K562 (cell line): ENCODE results near the gene RSPH9. TPM values are rescaled to one million over a fixed set of nuclear protein-coding genes. Genes with fewer than 3 reads are reported as not detected.
A peak's percentile ranks its signal among the peaks of the same experiment; 100 is the strongest.

Experiments used
- CBX3 ChIP-seq, 2 experiments: IDR thresholded peaks; 1 replicate in 1 of 2; 2 replicates in 1 of 2; pipeline ENCODE4 v1.6.1; 2012; ENCODE audit warnings: inconsistent platforms in 2 of 2, low read length in 2 of 2, borderline replicate concordance in 1 of 2, control low read depth in 1 of 2
- CXXC5 ChIP-seq: fragments of 250-450 bp; sonication (Bioruptor Pico); IDR thresholded peaks from 2 replicates; pipeline ENCODE4 v1.8.0; 2022; ENCODE audit warnings: inconsistent platforms, mild to moderate bottlenecking, moderate library complexity
- ETV6 ChIP-seq, 3 experiments: fragments of 150-350 bp in 1 of 3; sonication (generic) in 1 of 3; formaldehyde crosslinking in 1 of 3; IDR thresholded peaks; 2 replicates each; pipeline versions ENCODE4 v1.6.1 to v1.8.0; 2014 to 2022; ENCODE audit warnings: borderline replicate concordance in 2 of 3, low read depth in 2 of 3, antibody characterized with exemption in 1 of 3, low read length in 1 of 3, mild to moderate bottlenecking in 1 of 3, missing genetic modification reagents in 1 of 3
- FOXM1 ChIP-seq, 2 experiments: fragments of 450-650 bp in 1 of 2; sonication (generic) in 1 of 2; formaldehyde crosslinking in 1 of 2; IDR thresholded peaks; 2 replicates each; pipeline versions ENCODE4 v1.6.1 to v1.9.0; 2017 to 2022; ENCODE audit warnings: low read depth in 2 of 2, mild to moderate bottlenecking in 2 of 2, missing genetic modification reagents in 1 of 2, moderate library complexity in 1 of 2
- IRF9 ChIP-seq: fragments of 450-650 bp; IDR thresholded peaks from 2 replicates; pipeline ENCODE4 v1.6.1; 2016; ENCODE audit warnings: missing biosample characterization, missing genetic modification characterization
- MYNN ChIP-seq, 2 experiments: sonication (generic); formaldehyde crosslinking in 1 of 2; IDR thresholded peaks; 2 replicates each; pipeline versions ENCODE4 v1.5.0 to v1.6.1; 2016 to 2020; ENCODE audit warnings: antibody characterized with exemption in 1 of 2, missing genetic modification reagents in 1 of 2
- NCOR1 ChIP-seq: fragments of 450-650 bp; IDR thresholded peaks from 2 replicates; pipeline ENCODE4 v1.6.1; 2016; ENCODE audit warnings: mild to moderate bottlenecking, moderate library complexity
- PHB2 ChIP-seq: fragments of 450-650 bp; IDR thresholded peaks from 2 replicates; pipeline ENCODE4 v1.6.1; 2017; ENCODE audit warnings: low read depth
- POLR3G ChIP-seq: IDR thresholded peaks from 2 replicates; pipeline ENCODE4 v1.6.1; 2011; ENCODE audit not compliant: insufficient read length, insufficient replicate concordance; ENCODE audit errors: extremely low read depth
- SMARCE1 ChIP-seq: fragments of 450-650 bp; IDR thresholded peaks from 2 replicates; pipeline ENCODE4 v1.7.1; 2016; ENCODE audit warnings: mild to moderate bottlenecking
- SUPT5H ChIP-seq: fragments of 450-650 bp; IDR thresholded peaks from 2 replicates; pipeline ENCODE4 v1.6.1; 2016
- TAL1 ChIP-seq: fragments of 450-650 bp; IDR thresholded peaks from 2 replicates; pipeline ENCODE4 v1.6.1; 2016; ENCODE audit warnings: mild to moderate bottlenecking
- ZKSCAN8 ChIP-seq: fragments of 200-800 bp; sonication (Bioruptor generic); IDR thresholded peaks from 2 replicates; pipeline ENCODE4 v1.6.1; 2016; ENCODE audit warnings: missing genetic modification characterization, missing compliant biosample characterization
- ZNF398 ChIP-seq: fragments of 250-450 bp; sonication (Bioruptor Pico); IDR thresholded peaks from 2 replicates; pipeline ENCODE4 v1.8.0; 2021; ENCODE audit warnings: moderate library complexity, mild to moderate bottlenecking, inconsistent platforms
- polyA plus RNA-seq, 8 experiments: library from polyadenylated mRNA; depleted of rRNA in 4 of 8; stranded (reverse) in 5 of 8; unstranded in 3 of 8; fragments of >200 nt; fragmentation: Nextera tagmentation in 2 of 8; fragmentation: Illumina TruSeq in 1 of 8; extraction: Ambion mirVana in 2 of 8; extraction: Trizol in 1 of 8; gene quantifications; 2 replicates each; pipeline versions ENCODE4 v1.2.1 to v1.2.3, GENCODE V29; 2011 to 2014; ENCODE audit warnings: inconsistent platforms in 1 of 8, missing spikeins in 1 of 8
- total RNA-seq, 7 experiments: library from RNA; depleted of rRNA in 6 of 7; stranded (reverse); fragments of >200 nt in 6 of 7; fragmentation: Illumina TruSeq in 2 of 7; extraction: Trizol in 2 of 7; gene quantifications; 2 replicates each; pipeline versions ENCODE4 v1.2.1 to v1.2.3, GENCODE V29; 2011 to 2021; ENCODE audit warnings: low replicate concordance in 1 of 7
- TF ChIP-seq, protein P1 (sequence below): sonication (generic); formaldehyde crosslinking; IDR thresholded peaks from 2 replicates; pipeline ENCODE4 v1.8.1; 2023; ENCODE audit warnings: mild to moderate bottlenecking, missing genetic modification reagents
- TF ChIP-seq, protein P2 (sequence below): fragments of 150-350 bp; IDR thresholded peaks from 2 replicates; pipeline ENCODE4 v1.6.1; 2014; ENCODE audit warnings: low read depth, mild to moderate bottlenecking, low read length, borderline replicate concordance

RSPH9 gene
- total and polyA plus RNA-seq, 9 of the 15 experiments (the other 6 are each of a cell fraction or from before 2014, with no cell fraction given): 0.05 to 0.60 (median 0.39) TPM; not detected in 6

DNA sequence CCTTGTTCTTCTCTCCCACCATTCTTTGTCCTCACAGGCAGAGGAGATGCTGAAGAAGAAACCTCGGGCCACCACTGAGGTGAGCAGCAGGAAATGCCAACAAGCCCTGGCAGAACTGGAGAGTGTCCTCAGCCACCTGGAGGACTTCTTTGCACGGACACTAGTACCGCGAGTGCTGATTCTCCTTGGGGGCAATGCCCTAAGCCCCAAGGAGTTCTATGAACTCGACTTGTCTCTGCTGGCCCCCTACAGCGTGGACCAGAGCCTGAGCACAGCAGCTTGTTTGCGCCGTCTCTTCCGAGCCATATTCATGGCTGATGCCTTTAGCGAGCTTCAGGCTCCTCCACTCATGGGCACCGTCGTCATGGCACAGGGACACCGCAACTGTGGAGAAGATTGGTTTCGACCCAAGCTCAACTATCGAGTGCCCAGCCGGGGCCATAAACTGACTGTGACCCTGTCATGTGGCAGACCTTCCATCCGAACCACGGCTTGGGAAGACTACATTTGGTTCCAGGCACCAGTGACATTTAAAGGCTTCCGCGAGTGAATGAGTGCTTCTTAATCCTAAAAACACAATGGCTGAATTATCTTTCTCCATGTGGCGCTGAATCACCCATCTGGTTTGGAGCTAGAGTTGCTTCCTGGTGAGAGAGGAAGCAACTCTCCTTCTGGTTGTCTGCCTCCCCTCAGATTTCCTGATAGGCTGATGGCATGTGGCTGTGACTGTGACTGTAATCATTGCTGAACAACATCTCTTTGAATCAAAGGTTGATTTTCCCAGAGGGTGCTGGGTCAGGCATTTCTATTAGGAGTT, 4.6 kb upstream of the RSPH9 start (continued):
- TF ChIP-seq IRF9 (tag) (no peak), SMARCE1 (peak; percentile 61), ETV6 (IDR thresholded peaks at IDR 0.05; ENCODE audit: borderline replicate concordance in 1 of 2, low read depth in 2 of 2, low read length in 1 of 2) (peak in 1 of 2 experiments; percentile 90; a peak in 3 of 4 replicates), ETV6 (CRISPR knock-in tag; IDR thresholded peaks at IDR 0.05; ENCODE audit: borderline replicate concordance) (no peak), MYNN (IDR thresholded peaks at IDR 0.05) (peak; percentile 54; the same call in 1 of the 2 replicates), MYNN (CRISPR knock-in tag; IDR thresholded peaks at IDR 0.05) (no peak), NCOR1 (peak; percentile 79), ZKSCAN8 (CRISPR knock-in tag) (peak; percentile 57; the same call in 1 of the 2 replicates), POLR3G (no peak), CXXC5 (CRISPR knock-in tag) (0 out of 2 replicates have a peak, but pooled peaks have one; percentile 34), ZNF398 (CRISPR knock-in tag) (no peak), SUPT5H (peak; percentile 18; the same call in 1 of the 2 replicates), FOXM1 (IDR thresholded peaks at IDR 0.05; ENCODE audit: low read depth) (peak; percentile 47; the same call in 1 of the 2 replicates), FOXM1 (CRISPR knock-in tag; IDR thresholded peaks at IDR 0.05; ENCODE audit: low read depth) (no peak), PHB2 (no peak), TAL1 (peak; percentile 63), CBX3 (IDR thresholded peaks at IDR 0.05; ENCODE audit: borderline replicate concordance in 1 of 2, low read length in 2 of 2) (peak in 1 of 2 experiments; percentile 40; a peak in 1 of 3 replicates)
- TF ChIP-seq, protein P1, sequence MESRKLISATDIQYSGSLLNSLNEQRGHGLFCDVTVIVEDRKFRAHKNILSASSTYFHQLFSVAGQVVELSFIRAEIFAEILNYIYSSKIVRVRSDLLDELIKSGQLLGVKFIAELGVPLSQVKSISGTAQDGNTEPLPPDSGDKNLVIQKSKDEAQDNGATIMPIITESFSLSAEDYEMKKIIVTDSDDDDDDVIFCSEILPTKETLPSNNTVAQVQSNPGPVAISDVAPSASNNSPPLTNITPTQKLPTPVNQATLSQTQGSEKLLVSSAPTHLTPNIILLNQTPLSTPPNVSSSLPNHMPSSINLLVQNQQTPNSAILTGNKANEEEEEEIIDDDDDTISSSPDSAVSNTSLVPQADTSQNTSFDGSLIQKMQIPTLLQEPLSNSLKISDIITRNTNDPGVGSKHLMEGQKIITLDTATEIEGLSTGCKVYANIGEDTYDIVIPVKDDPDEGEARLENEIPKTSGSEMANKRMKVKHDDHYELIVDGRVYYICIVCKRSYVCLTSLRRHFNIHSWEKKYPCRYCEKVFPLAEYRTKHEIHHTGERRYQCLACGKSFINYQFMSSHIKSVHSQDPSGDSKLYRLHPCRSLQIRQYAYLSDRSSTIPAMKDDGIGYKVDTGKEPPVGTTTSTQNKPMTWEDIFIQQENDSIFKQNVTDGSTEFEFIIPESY (CRISPR knock-in tag): peak; percentile 84
- TF ChIP-seq, protein P2, sequence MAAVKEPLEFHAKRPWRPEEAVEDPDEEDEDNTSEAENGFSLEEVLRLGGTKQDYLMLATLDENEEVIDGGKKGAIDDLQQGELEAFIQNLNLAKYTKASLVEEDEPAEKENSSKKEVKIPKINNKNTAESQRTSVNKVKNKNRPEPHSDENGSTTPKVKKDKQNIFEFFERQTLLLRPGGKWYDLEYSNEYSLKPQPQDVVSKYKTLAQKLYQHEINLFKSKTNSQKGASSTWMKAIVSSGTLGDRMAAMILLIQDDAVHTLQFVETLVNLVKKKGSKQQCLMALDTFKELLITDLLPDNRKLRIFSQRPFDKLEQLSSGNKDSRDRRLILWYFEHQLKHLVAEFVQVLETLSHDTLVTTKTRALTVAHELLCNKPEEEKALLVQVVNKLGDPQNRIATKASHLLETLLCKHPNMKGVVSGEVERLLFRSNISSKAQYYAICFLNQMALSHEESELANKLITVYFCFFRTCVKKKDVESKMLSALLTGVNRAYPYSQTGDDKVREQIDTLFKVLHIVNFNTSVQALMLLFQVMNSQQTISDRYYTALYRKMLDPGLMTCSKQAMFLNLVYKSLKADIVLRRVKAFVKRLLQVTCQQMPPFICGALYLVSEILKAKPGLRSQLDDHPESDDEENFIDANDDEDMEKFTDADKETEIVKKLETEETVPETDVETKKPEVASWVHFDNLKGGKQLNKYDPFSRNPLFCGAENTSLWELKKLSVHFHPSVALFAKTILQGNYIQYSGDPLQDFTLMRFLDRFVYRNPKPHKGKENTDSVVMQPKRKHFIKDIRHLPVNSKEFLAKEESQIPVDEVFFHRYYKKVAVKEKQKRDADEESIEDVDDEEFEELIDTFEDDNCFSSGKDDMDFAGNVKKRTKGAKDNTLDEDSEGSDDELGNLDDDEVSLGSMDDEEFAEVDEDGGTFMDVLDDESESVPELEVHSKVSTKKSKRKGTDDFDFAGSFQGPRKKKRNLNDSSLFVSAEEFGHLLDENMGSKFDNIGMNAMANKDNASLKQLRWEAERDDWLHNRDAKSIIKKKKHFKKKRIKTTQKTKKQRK: no peak
